HepG2 (cell line): Measurements from ENCODE around the gene HERPUD2. TPM values are rescaled to one million over a fixed set of nuclear protein-coding genes. Genes with fewer than 3 reads are reported as not detected.
A peak's percentile ranks its signal among the peaks of the same experiment; 100 is the strongest.

ENCODE experiments used
- ATAC-seq: fragments of 200-7000 bp; cut with Tn5 transposase; 3 replicates; pipeline ENCODE4 v1.9.1; 2020; ENCODE audit warnings: mild to moderate bottlenecking, moderate library complexity
- BruUV-seq: library from RNA; stranded (reverse); fragments of 400-500 nt; replicated peaks from 2 replicates; lab custom pipeline; 2021; lab: Mats Ljungman, UMichigan
- CTCF ChIA-PET: fragments of 300-600 bp; formaldehyde crosslinking; extraction: SDS; loops from one replicate; lab custom pipeline; 2021; ENCODE audit warnings: low total read pairs, inconsistent platforms, low intra/inter-chr PET ratio; lab: Yijun Ruan, JAX
- POLR2A ChIA-PET: fragments of 350-600 bp; sonication (Branson Sonifier 250); formaldehyde crosslinking; loops from one replicate; lab custom pipeline; 2020; ENCODE audit warnings: antibody characterized with exemption, inconsistent platforms; lab: Yijun Ruan, JAX
- DNase-seq: peaks from one replicate; pipeline ENCODE4 v3.0.0-alpha.2; 2015; ENCODE audit warnings: low spot score
- FAIRE-seq: peaks from 3 replicates; lab custom pipeline; 2011; peaks lifted over from hg19 to GRCh38; lab: Jason Lieb, UNC
- H2AFZ ChIP-seq: one replicate; pipeline ENCODE4 v1.6.1; 2011; ENCODE audit warnings: low read length, inconsistent platforms
- H3K27ac ChIP-seq: fragments of 300-600 bp; 3 replicates; pipeline ENCODE4 v1.8.0; 2011; ENCODE audit warnings: mixed run types, mild to moderate bottlenecking, mixed read lengths, low read length, inconsistent platforms; ENCODE audit not compliant: insufficient read depth; ENCODE audit errors: extremely low read length
- H3K27me3 ChIP-seq, 2 experiments: fragments of 200-600 bp in 1 of 2; 2 replicates in 1 of 2; 3 replicates in 1 of 2; pipeline versions ENCODE4 v1.6.0 to v1.8.0; 2011; ENCODE audit warnings: low read length in 2 of 2, mild to moderate bottlenecking in 2 of 2, moderate library complexity in 2 of 2, inconsistent platforms in 1 of 2; ENCODE audit not compliant: insufficient read depth in 2 of 2, control insufficient read depth in 1 of 2
- H3K36me3 ChIP-seq, 2 experiments: fragments of 200-600 bp in 1 of 2; replicated peaks in 1 of 2; 2 replicates in 1 of 2; 3 replicates in 1 of 2; pipeline versions ENCODE4 v1.5.1 to v1.8.0; 2011; ENCODE audit warnings: low read length in 2 of 2, inconsistent platforms in 1 of 2; ENCODE audit not compliant: insufficient read depth in 2 of 2, control insufficient read depth in 1 of 2
- H3K4me1 ChIP-seq: 2 replicates; pipeline ENCODE4 v1.5.1; 2012; ENCODE audit warnings: low read length, inconsistent platforms; ENCODE audit not compliant: insufficient read depth
- H3K4me2 ChIP-seq: 2 replicates; pipeline ENCODE4 v1.6.0; 2011; ENCODE audit warnings: low read depth, low read length, inconsistent platforms
- H3K4me3 ChIP-seq, 3 experiments: fragments of 200-600 bp in 1 of 3; sonication (generic), shearing (Covaris generic) in 1 of 3; replicated peaks in 1 of 3; 2 replicates each; pipeline ENCODE4 v1.5.1; 2011 to 2016; ENCODE audit warnings: low read length in 3 of 3, inconsistent platforms in 2 of 3, low read depth in 2 of 3, mild to moderate bottlenecking in 2 of 3, control low read depth in 1 of 3, mixed read lengths in 1 of 3; ENCODE audit not compliant: insufficient read depth in 1 of 3
- H3K79me2 ChIP-seq: one replicate; pipeline ENCODE4 v1.6.1; 2011; ENCODE audit warnings: low read length, inconsistent platforms; ENCODE audit not compliant: insufficient read depth
- H3K9ac ChIP-seq: 2 replicates; pipeline ENCODE4 v1.6.0; 2011; ENCODE audit warnings: mild to moderate bottlenecking, low read depth, low read length, inconsistent platforms; ENCODE audit not compliant: insufficient read depth
- H3K9me3 ChIP-seq: 2 replicates; pipeline ENCODE4 v1.5.1; 2012; ENCODE audit warnings: mild to moderate bottlenecking, low read length
- H4K20me1 ChIP-seq: 2 replicates; pipeline ENCODE4 v1.6.0; 2011; ENCODE audit warnings: inconsistent platforms, mild to moderate bottlenecking, low read length, moderate library complexity; ENCODE audit not compliant: insufficient read depth
- ARNT ChIP-seq: fragments of 450-650 bp; IDR thresholded peaks from 2 replicates; pipeline ENCODE4 v1.6.1; 2017
- CENPX ChIP-seq: sonication (generic); formaldehyde crosslinking; IDR thresholded peaks from 2 replicates; pipeline ENCODE4 v1.9.0; 2021; ENCODE audit warnings: mild to moderate bottlenecking, missing genetic modification reagents, moderate library complexity
- CREB1 ChIP-seq, 2 experiments: fragments of 450-650 bp in 1 of 2; IDR thresholded peaks; 2 replicates each; pipeline ENCODE4 v1.6.1; 2016 to 2017; ENCODE audit warnings: control low read depth in 1 of 2, mild to moderate bottlenecking in 1 of 2, missing compliant biosample characterization in 1 of 2, missing genetic modification characterization in 1 of 2
- FUBP1 ChIP-seq: sonication (generic); formaldehyde crosslinking; IDR thresholded peaks from 2 replicates; pipeline ENCODE4 v1.5.1; 2020; ENCODE audit warnings: missing genetic modification reagents, mild to moderate bottlenecking, borderline replicate concordance
- GMEB1 ChIP-seq: sonication (generic); formaldehyde crosslinking; IDR thresholded peaks from 2 replicates; pipeline ENCODE4 v1.5.1; 2020; ENCODE audit warnings: missing genetic modification reagents, mild to moderate bottlenecking, borderline replicate concordance
- MAZ ChIP-seq, 2 experiments: sonication (generic) in 1 of 2; formaldehyde crosslinking in 1 of 2; IDR thresholded peaks; 2 replicates each; pipeline versions ENCODE4 v1.5.0 to v1.6.1; 2012 to 2020; ENCODE audit warnings: low read depth in 2 of 2, mild to moderate bottlenecking in 2 of 2, borderline replicate concordance in 1 of 2, improper control_type of control experiment in 1 of 2, low read length in 1 of 2, missing genetic modification reagents in 1 of 2, moderate library complexity in 1 of 2
- MXI1 ChIP-seq: IDR thresholded peaks from 3 replicates; pipeline ENCODE4 v1.6.1; 2012; ENCODE audit warnings: low read depth, low read length, inconsistent platforms, borderline replicate concordance
- PAWR ChIP-seq: sonication (generic); formaldehyde crosslinking; IDR thresholded peaks from 2 replicates; pipeline ENCODE4 v1.4.0; 2020; ENCODE audit warnings: missing genetic modification reagents, mild to moderate bottlenecking, borderline replicate concordance
- PRDM4 ChIP-seq: sonication (generic); formaldehyde crosslinking; IDR thresholded peaks from 2 replicates; pipeline ENCODE4 v1.9.0; 2021; ENCODE audit warnings: missing genetic modification reagents, borderline replicate concordance
- SAP130 ChIP-seq: IDR thresholded peaks from 2 replicates; pipeline ENCODE4 v1.6.1; 2016; ENCODE audit warnings: low read depth
- SP140L ChIP-seq: sonication (generic); formaldehyde crosslinking; IDR thresholded peaks from 2 replicates; pipeline ENCODE4 v1.4.0; 2020; ENCODE audit warnings: missing genetic modification reagents, borderline replicate concordance
- SP4 ChIP-seq: sonication (generic); formaldehyde crosslinking; IDR thresholded peaks from 2 replicates; pipeline ENCODE4 v1.8.1; 2023; ENCODE audit warnings: mild to moderate bottlenecking, missing genetic modification reagents
- ZNF605 ChIP-seq: sonication (generic); formaldehyde crosslinking; IDR thresholded peaks from 2 replicates; pipeline ENCODE4 v1.8.0; 2022; ENCODE audit warnings: mild to moderate bottlenecking, missing genetic modification reagents
- ZNF891 ChIP-seq: sonication (generic); formaldehyde crosslinking; IDR thresholded peaks from 2 replicates; pipeline ENCODE4 v1.5.0; 2020; ENCODE audit warnings: mild to moderate bottlenecking, missing genetic modification reagents
- WGBS: methylation state at CpG from one replicate; pipeline ENCODE4 v1.1.6; 2017; ENCODE audit warnings: low lambda C conversion rate; 5-methylcytosine and 5-hydroxymethylcytosine counted together
- in situ Hi-C: cut with HindIII; loops from 2 replicates; pipeline ENCODE4 v1.10.0; 2017; ENCODE audit warnings: low pct_unique_long_range_greater_than_20kb; ENCODE audit not compliant: extremely low pct_ligation_motif_present
- intact Hi-C: fragments of 100-400 bp; cut with micrococcal nuclease; formaldehyde crosslinking; loops from one replicate; pipeline ENCODE4 v1.10.0; 2022; ENCODE audit not compliant: unreplicated experiment
- polyA plus RNA-seq, 8 experiments: library from polyadenylated mRNA; depleted of rRNA in 3 of 8; stranded (reverse) in 7 of 8; unstranded in 1 of 8; fragments of >200 nt; fragmentation: Illumina TruSeq in 4 of 8; extraction: Trizol in 4 of 8; gene quantifications; 2 replicates each; pipeline versions ENCODE4 v1.2.1 to v1.2.3, GENCODE V29; 2011 to 2016; ENCODE audit warnings: low read depth in 4 of 8, missing spikeins in 1 of 8, mixed read lengths in 1 of 8; ENCODE audit not compliant: insufficient read depth in 1 of 8
- total RNA-seq, 5 experiments: library from RNA; depleted of rRNA; stranded (reverse); fragments of >200 nt; fragmentation: Illumina TruSeq; extraction: Trizol; gene quantifications; 2 replicates each; pipeline ENCODE4 v1.2.3, GENCODE V29; 2016; ENCODE audit warnings: low read depth in 1 of 5
- TF ChIP-seq, protein P1 (sequence below): sonication (generic); formaldehyde crosslinking; IDR thresholded peaks from 2 replicates; pipeline ENCODE4 v1.4.0; 2020; ENCODE audit warnings: missing genetic modification reagents

Gene HERPUD2
- total and polyA plus RNA-seq, 2 of the 13 experiments (the other 11 are each of a cell fraction or from before 2014, with no cell fraction given), result 10.7 to 38.6 TPM

GRCh38 chr7:35697414-35698175, 2.7 kb upstream of the HERPUD2 start:
- peaks cover 0 to 1% of the 10 kb centered on the region in 2 experiments; a peak in 1 of 5 replicates for H3K36me3 ChIP-seq
- DNase-seq (peak; percentile 38), ATAC-seq (no peak), FAIRE-seq (no peak)
- no peak overlapping the region for H3K4me3 ChIP-seq
- ChIA-PET POLR2A (interaction anchor here (6.0 kb wide), 1 partner anchor 104 kb away, joined by 52 read pairs; the partner anchor contains the start of gene SEPTIN7), CTCF (no interaction called here)
- no peak overlapping the region for H3K9ac ChIP-seq
- no peak overlapping the region for H3K4me2 ChIP-seq
- no peaks in the 10 kb centered on the region; a peak in 1 of 5 replicates for H3K27me3 ChIP-seq
- H2AFZ ChIP-seq, result no peak overlapping the region
- H3K4me1 ChIP-seq, result peaks cover 32% of the 10 kb centered on the region
- intact Hi-C loops (loop anchor here (10.0 kb wide), 1 partner anchor 943 kb away; no protein-coding TSS in a partner anchor), in situ Hi-C loops (no loop called here)
- BruUV-seq, result no TSS peak
- no peaks in the 10 kb centered on the region for H3K9me3 ChIP-seq
- H3K79me2 ChIP-seq, result peaks cover 25% of the 10 kb centered on the region
- 92% methylated on average over 10 of the region's 10 CpGs for WGBS
- no peak overlapping the region for H3K27ac ChIP-seq
- no peaks in the 10 kb centered on the region for H4K20me1 ChIP-seq
- TF ChIP-seq SP4 (CRISPR knock-in tag) (no peak), SP140L (CRISPR knock-in tag) (no peak), MAZ (IDR thresholded peaks at IDR 0.05; ENCODE audit: borderline replicate concordance, low read depth, low read length) (no peak), MAZ (CRISPR knock-in tag; IDR thresholded peaks at IDR 0.05; ENCODE audit: low read depth) (no peak), PAWR (CRISPR knock-in tag) (no peak), ARNT (no peak), ZNF605 (CRISPR knock-in tag) (no peak), CENPX (no peak), SAP130 (CRISPR knock-in tag) (peak; percentile 43), FUBP1 (CRISPR knock-in tag) (no peak), PRDM4 (CRISPR knock-in tag) (no peak), MXI1 (no peak), CREB1 (IDR thresholded peaks at IDR 0.05) (no peak), CREB1 (CRISPR knock-in tag; IDR thresholded peaks at IDR 0.05) (no peak), GMEB1 (no peak), ZNF891 (CRISPR knock-in tag) (no peak)
- TF ChIP-seq, protein P1, sequence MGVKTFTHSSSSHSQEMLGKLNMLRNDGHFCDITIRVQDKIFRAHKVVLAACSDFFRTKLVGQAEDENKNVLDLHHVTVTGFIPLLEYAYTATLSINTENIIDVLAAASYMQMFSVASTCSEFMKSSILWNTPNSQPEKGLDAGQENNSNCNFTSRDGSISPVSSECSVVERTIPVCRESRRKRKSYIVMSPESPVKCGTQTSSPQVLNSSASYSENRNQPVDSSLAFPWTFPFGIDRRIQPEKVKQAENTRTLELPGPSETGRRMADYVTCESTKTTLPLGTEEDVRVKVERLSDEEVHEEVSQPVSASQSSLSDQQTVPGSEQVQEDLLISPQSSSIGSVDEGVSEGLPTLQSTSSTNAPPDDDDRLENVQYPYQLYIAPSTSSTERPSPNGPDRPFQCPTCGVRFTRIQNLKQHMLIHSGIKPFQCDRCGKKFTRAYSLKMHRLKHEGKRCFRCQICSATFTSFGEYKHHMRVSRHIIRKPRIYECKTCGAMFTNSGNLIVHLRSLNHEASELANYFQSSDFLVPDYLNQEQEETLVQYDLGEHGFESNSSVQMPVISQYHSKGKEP (CRISPR knock-in tag), result no peak
